ENCODE data around the gene MORN5.

The MORN5 gene

DNA sequence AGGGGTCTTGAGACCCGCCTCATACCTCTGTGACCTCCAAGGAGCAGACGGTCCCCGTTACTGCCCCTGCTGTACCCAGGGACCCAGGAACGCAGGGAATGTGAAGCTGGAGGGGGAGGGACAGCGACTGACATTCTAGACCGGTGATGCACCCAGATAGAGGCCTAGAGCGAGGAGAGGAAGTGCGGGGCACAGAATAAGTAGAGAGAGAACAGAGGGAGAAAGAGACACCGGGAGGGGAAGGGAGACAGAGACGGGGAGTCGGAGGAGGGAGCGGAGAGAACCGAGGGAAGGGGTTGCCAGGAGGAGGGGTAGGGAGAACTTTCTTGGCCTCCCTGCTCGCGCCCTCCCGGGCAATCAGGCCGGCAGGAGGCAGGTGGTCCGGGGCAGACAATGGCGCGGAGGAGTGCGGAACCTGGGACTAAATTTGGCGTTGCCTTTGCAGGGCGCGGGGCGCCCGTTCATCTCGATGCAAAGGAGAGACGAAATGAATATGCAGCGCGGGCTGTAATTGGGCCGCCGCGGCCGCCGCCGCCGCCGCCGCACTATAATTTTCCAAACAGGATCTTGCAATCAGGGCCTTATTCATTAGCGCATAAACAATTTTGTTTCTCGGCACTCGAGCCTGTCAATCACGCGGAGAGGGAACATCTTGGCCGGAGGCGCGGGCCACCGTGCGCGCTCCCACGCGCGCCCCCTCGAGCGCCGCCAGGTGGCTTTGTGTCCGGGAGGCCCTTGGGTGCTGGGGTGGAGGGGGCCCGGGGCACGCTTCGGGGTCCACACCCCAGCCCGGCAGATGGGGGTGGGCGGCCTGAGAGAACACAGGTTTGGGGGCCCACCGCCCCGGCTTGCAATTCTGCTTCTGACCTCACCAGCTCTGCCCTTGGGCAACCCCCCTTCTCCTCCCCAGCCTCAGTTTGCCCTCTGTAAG lies 33.1 kb upstream of the MORN5 start:
- TF ChIP-seq NFIC (IDR thresholded peaks at IDR 0.05) (no peak), TEAD4 (IDR thresholded peaks at IDR 0.05) (no peak), YY1 (IDR thresholded peaks at IDR 0.05; ENCODE audit: low read depth) (no peak), EP300 (IDR thresholded peaks at IDR 0.05; ENCODE audit: borderline replicate concordance) (no peak), CEBPB (IDR thresholded peaks at IDR 0.05) (no peak), TCF12 (IDR thresholded peaks at IDR 0.05; ENCODE audit: low read depth) (no peak), FOXM1 (IDR thresholded peaks at IDR 0.05; ENCODE audit: borderline replicate concordance, low read depth) (no peak), TAF1 (IDR thresholded peaks at IDR 0.05; ENCODE audit: low read depth) (no peak), ZBTB7A (IDR thresholded peaks at IDR 0.05; ENCODE audit: low read depth) (no peak), RAD21 (IDR thresholded peaks at IDR 0.05; ENCODE audit: low read depth) (no peak), CREB1 (IDR thresholded peaks at IDR 0.05; ENCODE audit: low read depth) (no peak), EGR1 (IDR thresholded peaks at IDR 0.05) (no peak)
- TF ChIP-seq, protein P1, sequence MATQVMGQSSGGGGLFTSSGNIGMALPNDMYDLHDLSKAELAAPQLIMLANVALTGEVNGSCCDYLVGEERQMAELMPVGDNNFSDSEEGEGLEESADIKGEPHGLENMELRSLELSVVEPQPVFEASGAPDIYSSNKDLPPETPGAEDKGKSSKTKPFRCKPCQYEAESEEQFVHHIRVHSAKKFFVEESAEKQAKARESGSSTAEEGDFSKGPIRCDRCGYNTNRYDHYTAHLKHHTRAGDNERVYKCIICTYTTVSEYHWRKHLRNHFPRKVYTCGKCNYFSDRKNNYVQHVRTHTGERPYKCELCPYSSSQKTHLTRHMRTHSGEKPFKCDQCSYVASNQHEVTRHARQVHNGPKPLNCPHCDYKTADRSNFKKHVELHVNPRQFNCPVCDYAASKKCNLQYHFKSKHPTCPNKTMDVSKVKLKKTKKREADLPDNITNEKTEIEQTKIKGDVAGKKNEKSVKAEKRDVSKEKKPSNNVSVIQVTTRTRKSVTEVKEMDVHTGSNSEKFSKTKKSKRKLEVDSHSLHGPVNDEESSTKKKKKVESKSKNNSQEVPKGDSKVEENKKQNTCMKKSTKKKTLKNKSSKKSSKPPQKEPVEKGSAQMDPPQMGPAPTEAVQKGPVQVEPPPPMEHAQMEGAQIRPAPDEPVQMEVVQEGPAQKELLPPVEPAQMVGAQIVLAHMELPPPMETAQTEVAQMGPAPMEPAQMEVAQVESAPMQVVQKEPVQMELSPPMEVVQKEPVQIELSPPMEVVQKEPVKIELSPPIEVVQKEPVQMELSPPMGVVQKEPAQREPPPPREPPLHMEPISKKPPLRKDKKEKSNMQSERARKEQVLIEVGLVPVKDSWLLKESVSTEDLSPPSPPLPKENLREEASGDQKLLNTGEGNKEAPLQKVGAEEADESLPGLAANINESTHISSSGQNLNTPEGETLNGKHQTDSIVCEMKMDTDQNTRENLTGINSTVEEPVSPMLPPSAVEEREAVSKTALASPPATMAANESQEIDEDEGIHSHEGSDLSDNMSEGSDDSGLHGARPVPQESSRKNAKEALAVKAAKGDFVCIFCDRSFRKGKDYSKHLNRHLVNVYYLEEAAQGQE (IDR thresholded peaks at IDR 0.05; ENCODE audit: low read depth), result no peak
- TF ChIP-seq, protein P2, sequence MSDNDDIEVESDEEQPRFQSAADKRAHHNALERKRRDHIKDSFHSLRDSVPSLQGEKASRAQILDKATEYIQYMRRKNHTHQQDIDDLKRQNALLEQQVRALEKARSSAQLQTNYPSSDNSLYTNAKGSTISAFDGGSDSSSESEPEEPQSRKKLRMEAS (IDR thresholded peaks at IDR 0.05), result no peak
- TF ChIP-seq, protein P3, sequence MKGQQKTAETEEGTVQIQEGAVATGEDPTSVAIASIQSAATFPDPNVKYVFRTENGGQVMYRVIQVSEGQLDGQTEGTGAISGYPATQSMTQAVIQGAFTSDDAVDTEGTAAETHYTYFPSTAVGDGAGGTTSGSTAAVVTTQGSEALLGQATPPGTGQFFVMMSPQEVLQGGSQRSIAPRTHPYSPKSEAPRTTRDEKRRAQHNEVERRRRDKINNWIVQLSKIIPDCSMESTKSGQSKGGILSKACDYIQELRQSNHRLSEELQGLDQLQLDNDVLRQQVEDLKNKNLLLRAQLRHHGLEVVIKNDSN (IDR thresholded peaks at IDR 0.05), result no peak

DNA sequence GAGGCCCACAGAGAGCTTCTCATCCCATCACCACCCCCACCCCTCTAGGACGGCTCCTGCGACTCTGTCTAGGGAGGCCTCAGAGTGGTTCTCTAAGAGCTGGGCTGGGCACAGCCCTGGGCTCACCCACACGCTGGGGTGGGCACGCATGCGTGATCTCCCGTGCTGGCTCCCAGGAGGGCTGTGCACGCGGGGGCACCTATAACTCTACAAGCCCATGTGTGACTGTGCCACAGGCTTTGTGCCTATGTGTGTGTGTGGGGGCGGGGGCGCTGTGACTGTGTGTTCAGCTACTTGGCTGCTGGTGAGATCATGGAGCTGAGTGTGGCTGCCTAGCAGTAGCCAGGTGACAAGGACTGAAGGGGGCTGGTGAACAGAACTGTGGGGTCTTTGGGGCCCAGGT lies 32.3 kb upstream of the MORN5 start:
- TF ChIP-seq TAF1 (IDR thresholded peaks at IDR 0.05; ENCODE audit: low read depth) (no peak), TCF12 (IDR thresholded peaks at IDR 0.05; ENCODE audit: low read depth) (no peak), ZBTB7A (IDR thresholded peaks at IDR 0.05; ENCODE audit: low read depth) (no peak), CEBPB (IDR thresholded peaks at IDR 0.05) (no peak), EP300 (IDR thresholded peaks at IDR 0.05; ENCODE audit: borderline replicate concordance) (no peak), YY1 (IDR thresholded peaks at IDR 0.05; ENCODE audit: low read depth) (no peak), EGR1 (IDR thresholded peaks at IDR 0.05) (no peak), NFIC (IDR thresholded peaks at IDR 0.05) (no peak), TEAD4 (IDR thresholded peaks at IDR 0.05) (no peak)
- TF ChIP-seq, protein P1 (IDR thresholded peaks at IDR 0.05; ENCODE audit: low read depth), result no peak
- TF ChIP-seq, protein P2 (IDR thresholded peaks at IDR 0.05), result no peak
- TF ChIP-seq, protein P3 (IDR thresholded peaks at IDR 0.05), result no peak

DNA sequence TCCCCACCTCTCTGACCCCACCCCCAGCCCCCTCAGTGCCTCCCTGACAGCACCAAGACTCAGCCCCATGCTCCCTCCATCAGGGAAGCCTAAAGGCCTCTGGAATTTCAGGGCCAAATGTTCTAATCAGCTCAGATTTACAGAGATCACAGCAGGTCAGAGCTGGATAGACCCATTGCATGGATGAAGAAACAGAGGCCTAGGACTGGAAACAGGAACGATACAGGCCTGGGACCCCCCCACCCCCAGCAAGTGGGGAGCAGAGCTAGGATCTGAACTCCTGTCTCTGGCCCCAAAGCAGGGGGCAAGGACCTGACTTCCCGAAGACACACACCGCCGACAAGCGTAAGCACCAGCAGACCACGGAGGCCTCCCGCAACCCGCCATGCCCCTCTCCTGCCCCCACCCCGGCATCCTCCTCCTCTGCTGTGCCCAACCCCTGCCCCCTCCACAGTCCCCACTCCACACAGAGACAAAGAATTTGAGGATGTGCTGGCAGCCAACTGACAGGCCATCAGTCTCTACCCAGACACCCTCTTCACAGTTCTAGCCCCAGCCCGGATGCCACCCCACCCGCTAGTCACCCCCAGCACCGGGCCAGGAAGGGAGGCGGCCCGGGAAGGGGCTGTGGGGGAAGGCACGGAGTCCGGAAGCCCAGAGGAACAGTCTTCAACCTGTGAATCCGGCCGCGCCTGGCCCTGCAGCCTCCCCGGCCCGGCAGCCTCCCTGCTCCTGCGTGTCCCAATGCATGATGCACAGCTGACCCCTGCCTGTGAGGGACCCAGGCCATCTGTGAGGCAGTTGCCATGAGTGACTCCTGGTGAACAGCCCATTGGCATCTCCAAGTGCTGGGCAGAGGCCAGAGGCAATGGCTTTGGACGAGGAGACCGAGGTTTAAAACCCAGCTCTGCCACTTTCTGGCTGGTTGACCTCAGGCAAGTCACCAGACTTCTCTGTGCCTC lies 31.4 kb upstream of the MORN5 start:
- TF ChIP-seq ZBTB7A (IDR thresholded peaks at IDR 0.05; ENCODE audit: low read depth) (no peak), TEAD4 (IDR thresholded peaks at IDR 0.05) (no peak), CREB1 (IDR thresholded peaks at IDR 0.05; ENCODE audit: low read depth) (no peak), TCF12 (IDR thresholded peaks at IDR 0.05; ENCODE audit: low read depth) (no peak), RAD21 (IDR thresholded peaks at IDR 0.05; ENCODE audit: low read depth) (no peak), FOXM1 (IDR thresholded peaks at IDR 0.05; ENCODE audit: borderline replicate concordance, low read depth) (no peak), CEBPB (IDR thresholded peaks at IDR 0.05) (no peak), EP300 (IDR thresholded peaks at IDR 0.05; ENCODE audit: borderline replicate concordance) (no peak), YY1 (IDR thresholded peaks at IDR 0.05; ENCODE audit: low read depth) (no peak), EGR1 (IDR thresholded peaks at IDR 0.05) (no peak), NFIC (IDR thresholded peaks at IDR 0.05) (no peak), TAF1 (IDR thresholded peaks at IDR 0.05; ENCODE audit: low read depth) (no peak)
- TF ChIP-seq, protein P1 (IDR thresholded peaks at IDR 0.05; ENCODE audit: low read depth), result no peak
- TF ChIP-seq, protein P2 (IDR thresholded peaks at IDR 0.05), result no peak
- TF ChIP-seq, protein P3 (IDR thresholded peaks at IDR 0.05), result no peak
